WTC11 (cell line): ENCODE results near the gene PPP1R12A. TPM values are rescaled to one million over a fixed set of nuclear protein-coding genes. Genes with fewer than 3 reads are reported as not detected.

ENCODE experiments used
- FOXJ3 ChIP-seq: sonication (generic); formaldehyde crosslinking; IDR thresholded peaks from 2 replicates; pipeline ENCODE4 v1.9.0; 2021; ENCODE audit warnings: missing genetic modification reagents, mild to moderate bottlenecking, borderline replicate concordance
- HMGA2 ChIP-seq: fragments of 250-450 bp; sonication (Bioruptor Pico); IDR thresholded peaks from 2 replicates; pipeline ENCODE4 v1.4.0; 2021; ENCODE audit warnings: mild to moderate bottlenecking, moderate library complexity
- KAT7 ChIP-seq: sonication (generic); formaldehyde crosslinking; IDR thresholded peaks from 2 replicates; pipeline ENCODE4 v1.8.1; 2023; ENCODE audit warnings: missing genetic modification reagents, mild to moderate bottlenecking, borderline replicate concordance
- MAX ChIP-seq: sonication (generic); formaldehyde crosslinking; IDR thresholded peaks from 2 replicates; pipeline ENCODE4 v1.8.0; 2022; ENCODE audit warnings: mild to moderate bottlenecking, missing genetic modification reagents
- NR1H2 ChIP-seq: sonication (generic); formaldehyde crosslinking; IDR thresholded peaks from 2 replicates; pipeline ENCODE4 v1.9.0; 2021; ENCODE audit warnings: mild to moderate bottlenecking, moderate library complexity, missing genetic modification reagents
- NR3C1 ChIP-seq: sonication (generic); formaldehyde crosslinking; conservative IDR thresholded peaks from 2 replicates; pipeline ENCODE4 v1.8.1; 2023; ENCODE audit warnings: low read depth, mild to moderate bottlenecking, missing genetic modification reagents
- OVOL2 ChIP-seq: fragments of 250-450 bp; sonication (Bioruptor Pico); IDR thresholded peaks from 2 replicates; pipeline ENCODE4 v1.9.0; 2021; ENCODE audit warnings: mild to moderate bottlenecking, borderline replicate concordance
- SMAD4 ChIP-seq: sonication (generic); formaldehyde crosslinking; IDR thresholded peaks from 2 replicates; pipeline ENCODE4 v1.8.0; 2022; ENCODE audit warnings: mild to moderate bottlenecking, missing genetic modification reagents
- TP53 ChIP-seq: sonication (generic); formaldehyde crosslinking; IDR thresholded peaks from 2 replicates; pipeline ENCODE4 v1.8.1; 2023; ENCODE audit warnings: mild to moderate bottlenecking, missing genetic modification reagents
- ZBTB21 ChIP-seq: sonication (generic); formaldehyde crosslinking; IDR thresholded peaks from 2 replicates; pipeline ENCODE4 v1.8.1; 2023; ENCODE audit warnings: mild to moderate bottlenecking, missing genetic modification reagents, borderline replicate concordance
- ZNF263 ChIP-seq: sonication (generic); formaldehyde crosslinking; IDR thresholded peaks from 2 replicates; pipeline ENCODE4 v1.8.1; 2022; ENCODE audit warnings: low read depth, mild to moderate bottlenecking, moderate library complexity, missing genetic modification reagents
- ZNF317 ChIP-seq: sonication (generic); formaldehyde crosslinking; IDR thresholded peaks from 2 replicates; pipeline ENCODE4 v1.8.1; 2023; ENCODE audit warnings: low read depth, mild to moderate bottlenecking, moderate library complexity, missing genetic modification reagents, borderline replicate concordance
- ZNF416 ChIP-seq: fragments of 250-450 bp; sonication (Bioruptor Pico); IDR thresholded peaks from 2 replicates; pipeline ENCODE4 v1.9.0; 2021; ENCODE audit warnings: mild to moderate bottlenecking, inconsistent platforms
- ZNF425 ChIP-seq: fragments of 250-450 bp; sonication (Bioruptor Pico); conservative IDR thresholded peaks from 2 replicates; pipeline ENCODE4 v1.9.0; 2021; ENCODE audit warnings: mild to moderate bottlenecking
- total RNA-seq: library from RNA; stranded (reverse); gene quantifications from 3 replicates; pipeline ENCODE4 v1.2.3, GENCODE V29; 2021
- TF ChIP-seq, protein P1 (sequence below): sonication (generic); formaldehyde crosslinking; IDR thresholded peaks from 2 replicates; pipeline ENCODE4 v1.8.1; 2022; ENCODE audit warnings: missing genetic modification reagents, borderline replicate concordance
- TF ChIP-seq, protein P2 (sequence below): sonication (generic); formaldehyde crosslinking; IDR thresholded peaks from 2 replicates; pipeline ENCODE4 v1.8.0; 2022; ENCODE audit warnings: mild to moderate bottlenecking, missing genetic modification reagents
- TF ChIP-seq, protein P3 (sequence below): fragments of 250-450 bp; sonication (Bioruptor Pico); IDR thresholded peaks from 2 replicates; pipeline ENCODE4 v1.9.0; 2021; ENCODE audit warnings: mild to moderate bottlenecking
- TF ChIP-seq, protein P4 (sequence below): fragments of 250-450 bp; sonication (Bioruptor Pico); IDR thresholded peaks from 2 replicates; pipeline ENCODE4 v1.9.0; 2021; ENCODE audit warnings: moderate library complexity, mild to moderate bottlenecking, inconsistent platforms, borderline replicate concordance
- TF ChIP-seq, protein P5 (sequence below): fragments of 250-450 bp; sonication (Bioruptor Pico); IDR thresholded peaks from 2 replicates; pipeline ENCODE4 v2.1.2; 2022; ENCODE audit warnings: mild to moderate bottlenecking, moderate library complexity
- TF ChIP-seq, protein P6 (sequence below): sonication (generic); formaldehyde crosslinking; IDR thresholded peaks from 2 replicates; pipeline ENCODE4 v1.8.1; 2023; ENCODE audit warnings: mild to moderate bottlenecking, missing genetic modification reagents, borderline replicate concordance
- TF ChIP-seq, protein P7 (sequence below): sonication (generic); formaldehyde crosslinking; IDR thresholded peaks from 2 replicates; pipeline ENCODE4 v1.8.0; 2022; ENCODE audit warnings: missing genetic modification reagents
- TF ChIP-seq, protein P8 (sequence below): sonication (generic); formaldehyde crosslinking; IDR thresholded peaks from 2 replicates; pipeline ENCODE4 v1.8.1; 2023; ENCODE audit warnings: mild to moderate bottlenecking, missing genetic modification reagents, moderate library complexity

The PPP1R12A gene
- total RNA-seq, 1 experiment from 2014 or later, result 83.8 TPM

DNA sequence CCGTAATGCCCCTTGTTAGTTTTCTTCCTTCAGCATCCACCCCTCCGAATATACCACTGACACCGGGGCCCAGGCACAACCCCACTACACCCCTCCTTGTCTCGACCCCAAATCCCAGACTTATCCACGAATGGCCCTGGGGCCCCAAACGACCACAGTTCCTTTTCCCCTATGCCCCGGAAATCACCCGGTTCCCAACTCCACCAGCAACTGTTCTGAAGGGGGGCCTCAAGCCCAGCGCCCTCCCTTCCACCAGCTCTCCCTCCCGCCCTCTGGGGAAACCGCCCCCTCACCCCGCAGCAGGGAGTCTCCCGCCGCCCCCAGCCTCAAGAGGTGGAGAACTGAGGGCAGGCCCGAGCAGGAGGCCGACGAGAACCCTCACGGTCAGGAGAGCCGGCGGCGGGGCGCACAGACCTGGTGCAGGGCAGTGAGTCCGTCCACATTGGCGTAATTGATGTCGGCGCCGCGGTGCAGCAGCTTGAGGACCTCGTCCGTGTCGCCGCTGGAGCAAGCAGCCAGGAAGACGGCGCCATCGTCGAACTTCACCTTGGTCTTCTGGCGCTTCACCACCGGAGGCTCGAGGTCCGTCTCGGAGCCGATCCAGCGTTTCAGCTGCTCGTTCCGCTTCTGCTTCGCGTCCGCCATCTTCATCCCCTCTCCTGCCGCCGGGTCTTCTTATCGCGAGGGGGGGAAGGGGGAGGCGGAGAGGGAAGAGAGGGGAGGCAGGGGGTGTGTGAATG is 446 bp downstream of the PPP1R12A start (continued):
- TF ChIP-seq ZNF425 (no peak), HMGA2 (CRISPR knock-in tag) (no peak), KAT7 (0 out of 2 replicates have a peak, but pooled peaks have one; percentile 85), OVOL2 (no peak), ZBTB21 (no peak), ZNF416 (CRISPR knock-in tag) (no peak), NR3C1 (0 out of 2 replicates have a peak, but pooled peaks have one; percentile 22), SMAD4 (CRISPR knock-in tag) (no peak), ZNF263 (CRISPR knock-in tag) (no peak), TP53 (CRISPR knock-in tag) (no peak), ZNF317 (CRISPR knock-in tag) (no peak), FOXJ3 (no peak), NR1H2 (CRISPR knock-in tag) (no peak), MAX (CRISPR knock-in tag) (no peak)
- TF ChIP-seq, protein P1, sequence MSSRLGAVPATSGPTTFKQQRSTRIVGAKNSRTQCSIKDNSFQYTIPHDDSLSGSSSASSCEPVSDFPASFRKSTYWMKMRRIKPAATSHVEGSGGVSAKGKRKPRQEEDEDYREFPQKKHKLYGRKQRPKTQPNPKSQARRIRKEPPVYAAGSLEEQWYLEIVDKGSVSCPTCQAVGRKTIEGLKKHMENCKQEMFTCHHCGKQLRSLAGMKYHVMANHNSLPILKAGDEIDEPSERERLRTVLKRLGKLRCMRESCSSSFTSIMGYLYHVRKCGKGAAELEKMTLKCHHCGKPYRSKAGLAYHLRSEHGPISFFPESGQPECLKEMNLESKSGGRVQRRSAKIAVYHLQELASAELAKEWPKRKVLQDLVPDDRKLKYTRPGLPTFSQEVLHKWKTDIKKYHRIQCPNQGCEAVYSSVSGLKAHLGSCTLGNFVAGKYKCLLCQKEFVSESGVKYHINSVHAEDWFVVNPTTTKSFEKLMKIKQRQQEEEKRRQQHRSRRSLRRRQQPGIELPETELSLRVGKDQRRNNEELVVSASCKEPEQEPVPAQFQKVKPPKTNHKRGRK (CRISPR knock-in tag), result no peak
- TF ChIP-seq, protein P2, sequence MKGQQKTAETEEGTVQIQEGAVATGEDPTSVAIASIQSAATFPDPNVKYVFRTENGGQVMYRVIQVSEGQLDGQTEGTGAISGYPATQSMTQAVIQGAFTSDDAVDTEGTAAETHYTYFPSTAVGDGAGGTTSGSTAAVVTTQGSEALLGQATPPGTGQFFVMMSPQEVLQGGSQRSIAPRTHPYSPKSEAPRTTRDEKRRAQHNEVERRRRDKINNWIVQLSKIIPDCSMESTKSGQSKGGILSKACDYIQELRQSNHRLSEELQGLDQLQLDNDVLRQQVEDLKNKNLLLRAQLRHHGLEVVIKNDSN (CRISPR knock-in tag), result no peak
- TF ChIP-seq, protein P3, sequence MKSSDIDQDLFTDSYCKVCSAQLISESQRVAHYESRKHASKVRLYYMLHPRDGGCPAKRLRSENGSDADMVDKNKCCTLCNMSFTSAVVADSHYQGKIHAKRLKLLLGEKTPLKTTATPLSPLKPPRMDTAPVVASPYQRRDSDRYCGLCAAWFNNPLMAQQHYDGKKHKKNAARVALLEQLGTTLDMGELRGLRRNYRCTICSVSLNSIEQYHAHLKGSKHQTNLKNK (CRISPR knock-in tag), result no peak
- TF ChIP-seq, protein P4, sequence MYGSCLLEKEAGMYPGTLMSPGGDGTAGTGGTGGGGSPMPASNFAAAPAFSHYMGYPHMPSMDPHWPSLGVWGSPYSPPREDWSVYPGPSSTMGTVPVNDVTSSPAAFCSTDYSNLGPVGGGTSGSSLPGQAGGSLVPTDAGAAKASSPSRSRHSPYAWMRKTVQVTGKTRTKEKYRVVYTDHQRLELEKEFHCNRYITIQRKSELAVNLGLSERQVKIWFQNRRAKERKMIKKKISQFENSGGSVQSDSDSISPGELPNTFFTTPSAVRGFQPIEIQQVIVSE, result no peak
- TF ChIP-seq, protein P5, sequence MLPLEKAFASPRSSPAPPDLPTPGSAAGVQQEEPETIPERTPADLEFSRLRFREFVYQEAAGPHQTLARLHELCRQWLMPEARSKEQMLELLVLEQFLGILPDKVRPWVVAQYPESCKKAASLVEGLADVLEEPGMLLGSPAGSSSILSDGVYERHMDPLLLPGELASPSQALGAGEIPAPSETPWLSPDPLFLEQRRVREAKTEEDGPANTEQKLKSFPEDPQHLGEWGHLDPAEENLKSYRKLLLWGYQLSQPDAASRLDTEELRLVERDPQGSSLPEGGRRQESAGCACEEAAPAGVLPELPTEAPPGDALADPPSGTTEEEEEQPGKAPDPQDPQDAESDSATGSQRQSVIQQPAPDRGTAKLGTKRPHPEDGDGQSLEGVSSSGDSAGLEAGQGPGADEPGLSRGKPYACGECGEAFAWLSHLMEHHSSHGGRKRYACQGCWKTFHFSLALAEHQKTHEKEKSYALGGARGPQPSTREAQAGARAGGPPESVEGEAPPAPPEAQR (CRISPR knock-in tag), result no peak
- TF ChIP-seq, protein P6, sequence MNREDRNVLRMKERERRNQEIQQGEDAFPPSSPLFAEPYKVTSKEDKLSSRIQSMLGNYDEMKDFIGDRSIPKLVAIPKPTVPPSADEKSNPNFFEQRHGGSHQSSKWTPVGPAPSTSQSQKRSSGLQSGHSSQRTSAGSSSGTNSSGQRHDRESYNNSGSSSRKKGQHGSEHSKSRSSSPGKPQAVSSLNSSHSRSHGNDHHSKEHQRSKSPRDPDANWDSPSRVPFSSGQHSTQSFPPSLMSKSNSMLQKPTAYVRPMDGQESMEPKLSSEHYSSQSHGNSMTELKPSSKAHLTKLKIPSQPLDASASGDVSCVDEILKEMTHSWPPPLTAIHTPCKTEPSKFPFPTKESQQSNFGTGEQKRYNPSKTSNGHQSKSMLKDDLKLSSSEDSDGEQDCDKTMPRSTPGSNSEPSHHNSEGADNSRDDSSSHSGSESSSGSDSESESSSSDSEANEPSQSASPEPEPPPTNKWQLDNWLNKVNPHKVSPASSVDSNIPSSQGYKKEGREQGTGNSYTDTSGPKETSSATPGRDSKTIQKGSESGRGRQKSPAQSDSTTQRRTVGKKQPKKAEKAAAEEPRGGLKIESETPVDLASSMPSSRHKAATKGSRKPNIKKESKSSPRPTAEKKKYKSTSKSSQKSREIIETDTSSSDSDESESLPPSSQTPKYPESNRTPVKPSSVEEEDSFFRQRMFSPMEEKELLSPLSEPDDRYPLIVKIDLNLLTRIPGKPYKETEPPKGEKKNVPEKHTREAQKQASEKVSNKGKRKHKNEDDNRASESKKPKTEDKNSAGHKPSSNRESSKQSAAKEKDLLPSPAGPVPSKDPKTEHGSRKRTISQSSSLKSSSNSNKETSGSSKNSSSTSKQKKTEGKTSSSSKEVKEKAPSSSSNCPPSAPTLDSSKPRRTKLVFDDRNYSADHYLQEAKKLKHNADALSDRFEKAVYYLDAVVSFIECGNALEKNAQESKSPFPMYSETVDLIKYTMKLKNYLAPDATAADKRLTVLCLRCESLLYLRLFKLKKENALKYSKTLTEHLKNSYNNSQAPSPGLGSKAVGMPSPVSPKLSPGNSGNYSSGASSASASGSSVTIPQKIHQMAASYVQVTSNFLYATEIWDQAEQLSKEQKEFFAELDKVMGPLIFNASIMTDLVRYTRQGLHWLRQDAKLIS (CRISPR knock-in tag), result no peak
- TF ChIP-seq, protein P7, sequence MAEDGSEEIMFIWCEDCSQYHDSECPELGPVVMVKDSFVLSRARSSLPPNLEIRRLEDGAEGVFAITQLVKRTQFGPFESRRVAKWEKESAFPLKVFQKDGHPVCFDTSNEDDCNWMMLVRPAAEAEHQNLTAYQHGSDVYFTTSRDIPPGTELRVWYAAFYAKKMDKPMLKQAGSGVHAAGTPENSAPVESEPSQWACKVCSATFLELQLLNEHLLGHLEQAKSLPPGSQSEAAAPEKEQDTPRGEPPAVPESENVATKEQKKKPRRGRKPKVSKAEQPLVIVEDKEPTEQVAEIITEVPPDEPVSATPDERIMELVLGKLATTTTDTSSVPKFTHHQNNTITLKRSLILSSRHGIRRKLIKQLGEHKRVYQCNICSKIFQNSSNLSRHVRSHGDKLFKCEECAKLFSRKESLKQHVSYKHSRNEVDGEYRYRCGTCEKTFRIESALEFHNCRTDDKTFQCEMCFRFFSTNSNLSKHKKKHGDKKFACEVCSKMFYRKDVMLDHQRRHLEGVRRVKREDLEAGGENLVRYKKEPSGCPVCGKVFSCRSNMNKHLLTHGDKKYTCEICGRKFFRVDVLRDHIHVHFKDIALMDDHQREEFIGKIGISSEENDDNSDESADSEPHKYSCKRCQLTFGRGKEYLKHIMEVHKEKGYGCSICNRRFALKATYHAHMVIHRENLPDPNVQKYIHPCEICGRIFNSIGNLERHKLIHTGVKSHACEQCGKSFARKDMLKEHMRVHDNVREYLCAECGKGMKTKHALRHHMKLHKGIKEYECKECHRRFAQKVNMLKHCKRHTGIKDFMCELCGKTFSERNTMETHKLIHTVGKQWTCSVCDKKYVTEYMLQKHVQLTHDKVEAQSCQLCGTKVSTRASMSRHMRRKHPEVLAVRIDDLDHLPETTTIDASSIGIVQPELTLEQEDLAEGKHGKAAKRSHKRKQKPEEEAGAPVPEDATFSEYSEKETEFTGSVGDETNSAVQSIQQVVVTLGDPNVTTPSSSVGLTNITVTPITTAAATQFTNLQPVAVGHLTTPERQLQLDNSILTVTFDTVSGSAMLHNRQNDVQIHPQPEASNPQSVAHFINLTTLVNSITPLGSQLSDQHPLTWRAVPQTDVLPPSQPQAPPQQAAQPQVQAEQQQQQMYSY (CRISPR knock-in tag), result no peak
- TF ChIP-seq, protein P8, sequence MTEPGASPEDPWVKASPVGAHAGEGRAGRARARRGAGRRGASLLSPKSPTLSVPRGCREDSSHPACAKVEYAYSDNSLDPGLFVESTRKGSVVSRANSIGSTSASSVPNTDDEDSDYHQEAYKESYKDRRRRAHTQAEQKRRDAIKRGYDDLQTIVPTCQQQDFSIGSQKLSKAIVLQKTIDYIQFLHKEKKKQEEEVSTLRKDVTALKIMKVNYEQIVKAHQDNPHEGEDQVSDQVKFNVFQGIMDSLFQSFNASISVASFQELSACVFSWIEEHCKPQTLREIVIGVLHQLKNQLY (CRISPR knock-in tag), result no peak
